HEK293T (cell line): ENCODE results near the gene PSMB9.

Experiments used
- ARNT ChIP-seq: fragments of 450-650 bp; IDR thresholded peaks from 2 replicates; pipeline ENCODE4 v1.6.1; 2017; ENCODE audit warnings: mild to moderate bottlenecking
- BHLHE40 ChIP-seq: fragments of 450-650 bp; IDR thresholded peaks from 2 replicates; pipeline ENCODE4 v1.6.1; 2016; ENCODE audit warnings: mild to moderate bottlenecking, moderate library complexity, borderline replicate concordance
- FOXA1 ChIP-seq: fragments of 450-650 bp; IDR thresholded peaks from 2 replicates; pipeline ENCODE4 v1.6.1; 2016; ENCODE audit warnings: mild to moderate bottlenecking
- HDGF ChIP-seq: fragments of 450-650 bp; IDR thresholded peaks from 2 replicates; pipeline ENCODE4 v1.6.1; 2017; ENCODE audit warnings: antibody characterized with exemption, borderline replicate concordance
- NFRKB ChIP-seq: fragments of 450-650 bp; IDR thresholded peaks from 2 replicates; pipeline ENCODE4 v1.6.1; 2016; ENCODE audit warnings: mild to moderate bottlenecking, moderate library complexity
- SP1 ChIP-seq: fragments of 450-650 bp; IDR thresholded peaks from 2 replicates; pipeline ENCODE4 v1.6.1; 2017
- SUZ12 ChIP-seq: fragments of 450-650 bp; IDR thresholded peaks from 2 replicates; pipeline ENCODE4 v1.6.1; 2016; ENCODE audit warnings: mild to moderate bottlenecking
- TARDBP ChIP-seq: fragments of 450-650 bp; IDR thresholded peaks from 2 replicates; pipeline ENCODE4 v1.6.1; 2016
- ZNF384 ChIP-seq: fragments of 450-650 bp; IDR thresholded peaks from 2 replicates; pipeline ENCODE4 v1.6.1; 2016

GRCh38 chr6:32852844-32853540 lies 1.0 kb upstream of the PSMB9 start:
- no peak for TF ChIP-seq TARDBP
- TF ChIP-seq SP1, result no peak
- no peak for TF ChIP-seq SUZ12
- TF ChIP-seq HDGF, result no peak
- no peak for TF ChIP-seq FOXA1
- TF ChIP-seq NFRKB, result no peak
- TF ChIP-seq ZNF384, result no peak
- TF ChIP-seq BHLHE40, result no peak
- TF ChIP-seq ARNT, result no peak
